Fibroblast of peridontal ligament (primary cell): ENCODE results near the gene CFAP91.
"Not testable (repeated sequence)": the region's sequence is repeated elsewhere in the genome, so short reads cannot be mapped to it uniquely, and the experiment has no call there.

Source experiments
- DNase-seq: peaks from one replicate; pipeline ENCODE4 v3.0.0-alpha.2; 2010; ENCODE audit errors: extremely low read depth

CFAP91 gene

GRCh38 chr3:119677641-119677934 is 25.2 kb upstream of the CFAP91 start:
- no peak for DNase-seq

DNA sequence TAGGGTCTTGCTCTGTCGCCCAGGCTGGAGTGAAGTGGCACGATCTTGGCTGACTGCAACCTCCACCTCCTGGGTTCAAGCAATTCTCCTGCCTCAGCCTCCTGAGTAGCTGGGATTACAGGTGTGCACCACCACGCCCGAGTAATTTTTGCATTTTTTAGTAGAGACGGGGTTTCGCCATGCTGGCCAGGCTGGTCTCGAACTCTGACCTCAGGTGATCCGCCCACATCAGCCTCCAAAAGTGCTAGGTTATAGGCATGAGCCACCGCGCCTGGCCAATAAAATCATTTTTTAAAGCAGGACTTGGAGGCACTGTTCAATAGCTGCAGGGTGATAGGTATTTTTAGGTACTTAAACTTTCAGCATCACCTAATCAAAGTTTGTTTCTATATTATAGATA is 24.6 kb upstream of the CFAP91 start:
- not testable (repeated sequence) for DNase-seq

GRCh38 chr3:119679874-119680273 is 22.9 kb upstream of the CFAP91 start:
- DNase-seq = no peak

- DNase-seq = peak; percentile 79
Measured at GRCh38 chr3:119681279-119681678, 21.5 kb upstream of the CFAP91 start.

- DNase-seq = no peak
Measured at GRCh38 chr3:119683421-119683820, 19.4 kb upstream of the CFAP91 start.

- DNase-seq = peak; percentile 41
Measured at GRCh38 chr3:119690043-119690656, 12.7 kb upstream of the CFAP91 start.

DNA sequence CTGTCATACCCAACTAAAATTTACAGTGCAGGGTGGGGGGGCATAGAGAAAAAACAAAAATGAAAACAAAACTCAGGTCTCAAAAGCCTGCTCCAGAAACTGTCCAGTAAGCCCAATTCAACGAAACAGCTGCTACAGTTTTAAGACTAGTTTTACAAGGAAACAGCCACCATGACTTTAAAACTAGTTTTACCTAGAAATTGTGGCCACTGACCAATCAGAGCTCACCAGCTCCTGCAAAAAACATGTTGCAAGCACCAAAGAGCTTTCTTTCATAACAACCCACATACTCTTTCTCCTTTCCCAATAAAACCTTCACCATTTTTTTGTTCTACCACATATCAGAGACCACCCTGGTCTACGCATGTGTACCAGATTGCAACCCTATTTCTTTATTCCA is 7.3 kb upstream of the CFAP91 start:
- peak; percentile 26 for DNase-seq

DNA sequence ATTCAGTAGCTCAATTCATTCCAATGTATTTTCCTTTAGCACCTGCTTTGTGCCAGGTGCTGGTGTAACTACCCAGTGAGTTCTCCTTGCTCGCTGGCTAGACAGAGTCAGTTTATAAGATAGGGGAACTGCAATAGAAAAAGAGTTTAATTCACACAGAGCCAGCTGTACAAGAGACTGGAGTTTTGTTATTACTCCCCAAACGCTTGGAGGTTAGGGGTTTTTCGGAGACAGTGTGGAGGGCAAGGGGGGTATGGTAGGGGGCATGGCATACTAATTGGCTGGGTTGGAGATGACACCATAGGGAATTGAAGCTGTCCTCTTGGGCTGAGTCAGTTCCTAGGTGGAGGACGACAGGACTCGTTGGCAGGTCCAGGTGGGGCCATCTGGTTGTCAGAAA is 5.4 kb upstream of the CFAP91 start:
- no peak for DNase-seq

DNA sequence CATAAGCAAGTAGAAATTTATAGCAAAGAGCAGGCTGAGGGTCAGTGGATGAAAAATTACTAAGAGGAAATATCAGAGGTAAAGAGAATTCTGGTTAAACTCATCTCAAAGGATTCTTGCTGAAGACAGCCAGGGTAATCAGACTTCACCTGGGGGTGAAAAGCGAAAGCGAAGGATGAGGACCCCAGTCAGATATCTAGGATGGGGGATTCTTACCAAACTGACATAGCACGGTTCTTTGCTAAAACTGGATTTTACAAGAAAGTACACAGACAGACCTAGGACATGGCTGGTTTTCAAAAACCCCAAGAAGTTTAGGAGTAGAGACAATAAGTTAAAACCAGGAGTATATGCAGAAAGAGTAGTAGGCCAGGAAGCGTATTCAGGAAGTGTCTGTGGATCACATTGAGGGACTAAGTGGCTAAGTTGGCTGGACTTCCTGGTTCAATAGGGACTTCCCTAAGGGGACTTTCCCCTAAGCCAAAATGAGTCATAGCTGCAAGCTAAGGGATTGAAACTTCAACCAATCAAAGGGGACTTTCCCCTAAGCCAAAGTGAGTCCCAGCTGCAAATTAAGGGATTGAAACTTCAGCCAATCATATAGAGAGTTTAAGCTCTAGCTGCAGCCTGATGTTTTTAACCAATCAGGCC is 2.4 kb upstream of the CFAP91 start:
- no peak for DNase-seq

GRCh38 chr3:119700920-119701734 is 1.7 kb upstream of the CFAP91 start:
- no peak for DNase-seq

DNA sequence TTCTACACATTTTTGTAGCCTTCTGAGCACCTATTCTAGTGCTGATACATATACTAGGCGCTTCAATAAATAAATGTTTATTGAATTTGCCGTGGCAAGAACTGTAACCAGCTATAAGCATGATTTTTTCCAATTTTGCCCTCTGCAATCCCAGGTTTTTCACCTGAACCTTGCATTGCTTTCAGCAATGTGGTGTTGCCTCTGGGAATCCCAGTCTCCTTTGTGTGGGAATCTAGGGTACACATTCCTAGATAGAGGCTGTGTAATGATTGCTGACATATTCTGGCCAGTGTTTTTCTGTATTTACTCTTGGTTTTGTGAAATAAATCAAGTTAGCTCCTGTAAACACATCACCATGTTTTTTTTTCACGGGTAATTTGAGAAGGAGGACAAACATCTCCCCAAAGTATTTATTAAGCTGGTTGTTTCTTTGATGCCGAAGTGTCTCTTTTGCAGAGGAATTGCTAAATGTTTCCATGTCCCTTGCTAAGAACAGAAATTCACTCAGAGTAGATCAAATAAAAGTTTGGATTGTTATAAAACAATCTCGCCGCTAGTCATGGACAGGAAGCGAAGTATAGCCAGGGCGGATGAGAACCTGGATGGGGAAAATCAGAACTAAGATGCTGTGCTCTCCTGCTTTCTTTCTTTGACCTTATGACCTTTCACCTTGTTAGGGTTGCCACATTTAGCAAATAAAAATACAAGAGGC is 1.2 kb downstream of the CFAP91 start:
- DNase-seq = no peak

DNA sequence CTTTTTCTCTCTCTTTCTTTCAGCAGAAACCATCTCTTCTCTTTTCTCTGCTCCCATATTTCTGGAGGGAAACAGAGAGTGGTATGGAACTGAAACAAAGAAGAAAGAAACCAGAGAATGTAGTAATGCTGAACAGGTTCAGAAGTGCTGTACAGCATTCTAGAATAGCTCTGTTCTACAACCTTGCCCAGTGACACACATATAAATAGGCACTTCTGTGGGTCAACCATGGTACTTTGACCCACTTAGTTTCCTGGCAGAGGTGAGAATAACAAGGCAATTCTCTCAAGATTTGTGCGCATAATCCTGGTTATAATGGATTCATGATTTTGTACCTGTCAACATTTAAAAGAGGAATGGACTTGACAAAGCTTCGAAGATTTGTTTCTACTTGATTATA is 12.3 kb downstream of the CFAP91 start:
- no peak for DNase-seq

DNA sequence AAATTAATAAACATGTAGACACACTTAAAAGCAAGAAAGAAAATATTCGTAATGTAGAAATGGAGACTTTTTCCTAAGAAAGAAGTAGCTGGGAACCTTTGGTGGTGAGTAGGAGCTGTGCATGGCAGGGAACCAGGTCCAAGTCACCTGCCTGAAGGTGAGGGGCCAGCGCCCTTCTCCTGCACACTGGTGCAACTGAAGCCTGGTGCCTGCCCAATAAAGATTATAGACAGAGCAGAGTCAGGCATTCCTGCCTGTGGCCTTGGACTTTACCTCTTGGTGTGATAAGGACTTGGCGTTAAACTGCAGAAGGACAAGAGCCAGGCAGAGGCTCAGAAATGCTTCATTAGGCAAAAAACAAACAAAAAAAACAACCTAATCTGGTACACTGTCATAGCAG is 14.2 kb downstream of the CFAP91 start:
- DNase-seq = no peak

DNA sequence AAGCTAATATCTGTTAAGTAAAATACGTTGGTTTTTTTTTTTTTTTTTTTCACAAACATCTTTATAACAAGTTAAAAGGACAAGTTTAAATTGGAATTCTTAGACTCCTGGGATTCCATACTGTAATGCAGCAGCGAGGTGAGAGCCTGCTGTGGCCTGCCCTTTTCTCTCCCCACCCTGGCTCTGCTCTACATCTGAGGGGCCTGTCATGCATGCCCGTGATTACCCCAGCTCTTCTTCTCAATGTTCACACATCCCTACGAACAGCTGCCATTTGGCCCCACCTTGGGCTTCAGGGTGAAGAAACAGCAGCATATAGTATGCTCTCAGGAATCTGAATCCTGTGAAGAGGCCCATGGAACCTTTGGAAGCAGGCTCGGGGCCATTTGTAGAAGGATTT is 14.7 kb downstream of the CFAP91 start:
- no peak for DNase-seq

DNA sequence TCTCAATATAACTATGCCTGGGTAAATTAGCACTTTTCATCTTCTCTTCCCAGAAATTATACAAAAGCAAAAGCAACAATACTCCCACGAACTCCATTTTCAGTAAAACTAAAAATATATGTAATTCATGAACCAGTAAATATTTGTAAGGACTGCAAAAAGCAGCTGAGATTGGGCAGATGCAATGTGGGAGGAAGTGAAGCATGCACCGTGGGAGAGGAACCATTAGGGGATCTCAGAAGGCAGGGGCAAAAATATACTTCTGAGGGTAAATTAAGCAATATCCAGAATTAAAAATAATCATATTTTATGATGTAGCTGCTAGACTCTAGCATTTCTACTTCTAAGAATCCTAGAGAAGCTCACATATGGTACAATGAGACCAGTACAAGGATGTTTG is 20.2 kb downstream of the CFAP91 start:
- DNase-seq = no peak

DNA sequence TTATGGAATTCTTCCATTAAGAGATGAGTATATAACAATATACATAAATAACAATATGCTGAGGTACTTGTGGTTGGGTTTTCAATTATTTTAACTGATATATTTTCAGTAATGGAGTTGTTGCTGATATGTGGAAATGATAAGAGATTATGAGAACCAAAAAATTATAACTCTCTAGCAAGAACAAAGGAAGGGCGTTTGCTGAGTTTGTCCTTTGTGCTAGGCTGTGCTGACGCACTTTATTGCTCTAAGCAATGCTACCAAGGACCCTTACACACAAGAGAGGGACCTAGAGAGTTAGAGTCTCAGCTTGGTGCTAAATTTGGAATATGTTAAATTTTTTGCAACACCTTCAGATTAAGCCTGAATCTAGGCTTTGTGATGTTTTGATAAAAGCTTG is 24.1 kb downstream of the CFAP91 start:
- no peak for DNase-seq

DNA sequence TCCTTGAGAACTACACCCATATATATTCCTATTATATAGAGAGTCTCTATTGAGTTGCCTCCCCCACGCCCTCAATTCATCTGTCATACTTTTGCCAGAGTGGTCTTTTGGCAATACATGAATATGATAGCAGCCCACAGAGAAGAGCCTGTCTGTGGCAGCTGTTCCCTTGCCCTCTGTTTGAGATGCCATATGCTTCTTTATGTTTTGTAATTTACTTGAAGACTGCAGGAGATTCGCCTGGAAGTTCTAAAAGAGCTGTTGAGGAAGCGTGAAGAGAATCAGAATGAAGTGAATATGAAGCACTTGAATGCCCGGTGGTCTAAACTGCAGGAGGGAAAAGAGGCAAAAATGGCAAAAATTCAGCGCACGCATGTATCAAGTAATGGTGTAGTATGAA is 27.2 kb downstream of the CFAP91 start:
- no peak for DNase-seq

DNA sequence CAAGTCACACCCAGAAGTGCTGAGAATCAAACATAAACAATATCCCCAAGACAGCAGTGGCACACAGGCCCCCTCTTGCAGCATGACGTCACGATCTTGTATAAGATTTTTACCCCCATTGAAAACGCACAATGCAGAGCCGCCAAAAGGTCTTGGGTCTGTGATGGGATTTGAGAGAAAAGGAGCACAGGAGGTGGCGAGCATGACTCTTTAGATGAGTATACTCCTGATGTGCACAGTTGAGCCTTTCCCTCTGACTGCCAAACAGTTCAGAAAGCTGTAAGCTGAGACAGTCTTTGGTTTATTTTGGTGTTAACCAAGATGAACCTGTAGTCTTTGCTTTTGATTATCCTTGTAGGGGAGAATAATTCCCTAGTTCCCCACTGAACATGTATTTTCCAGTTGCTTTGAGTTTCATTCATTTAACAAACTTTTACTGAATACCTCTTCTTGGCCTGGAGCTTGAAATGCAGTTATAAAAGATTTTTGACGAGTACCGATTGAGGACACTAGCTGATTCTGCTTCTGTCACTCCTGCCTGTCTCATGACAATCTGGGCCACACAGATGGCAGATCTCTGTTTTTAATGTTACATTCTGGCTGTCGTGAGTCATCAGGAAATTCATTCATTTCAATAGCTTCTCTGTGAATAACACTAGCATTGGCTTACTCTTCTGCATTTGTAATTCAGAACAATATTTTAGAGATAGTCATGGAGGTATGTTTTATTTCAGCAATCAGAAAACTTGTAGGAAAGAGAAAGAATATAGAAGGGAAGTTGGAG is 28.9 kb downstream of the CFAP91 start:
- peak; percentile 31 for DNase-seq

DNA sequence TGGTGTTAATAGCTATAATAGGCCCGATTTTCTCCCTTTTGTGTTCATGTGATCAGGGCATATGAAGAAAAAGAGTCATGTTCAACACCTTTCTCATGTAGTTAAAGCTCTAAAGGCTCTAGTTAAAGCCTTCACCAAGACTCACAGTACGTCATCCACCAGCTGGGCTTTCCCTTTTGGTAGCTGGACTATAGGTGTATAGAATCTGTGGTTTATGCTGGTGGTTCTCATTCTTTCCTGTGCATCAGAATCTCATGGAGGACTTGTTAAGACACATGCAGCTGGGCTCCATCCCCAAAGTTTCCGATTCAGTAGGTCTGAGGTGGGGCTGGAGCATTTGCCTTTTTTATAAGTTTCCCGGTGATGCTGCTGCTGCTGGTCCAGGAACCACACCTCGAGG is 31.0 kb downstream of the CFAP91 start:
- DNase-seq = no peak

DNA sequence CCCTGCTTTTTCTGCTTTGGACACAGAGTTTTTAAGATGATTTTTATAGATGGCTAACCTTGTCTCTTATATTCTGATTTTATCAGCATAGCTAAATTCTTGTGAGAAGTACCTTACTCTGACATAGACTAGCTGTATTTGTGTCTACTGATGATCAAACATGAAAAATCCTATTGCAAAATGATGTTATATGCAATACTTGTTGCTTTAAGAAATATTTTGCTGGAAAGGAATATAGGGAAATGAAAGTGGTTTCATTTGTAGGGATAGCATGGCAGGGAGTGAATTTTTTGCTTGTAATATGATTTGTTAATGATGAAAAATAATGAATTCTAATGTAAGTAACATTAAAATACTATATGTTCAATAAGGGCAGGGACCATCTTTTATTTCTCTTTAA is 35.9 kb downstream of the CFAP91 start:
- no peak for DNase-seq

DNA sequence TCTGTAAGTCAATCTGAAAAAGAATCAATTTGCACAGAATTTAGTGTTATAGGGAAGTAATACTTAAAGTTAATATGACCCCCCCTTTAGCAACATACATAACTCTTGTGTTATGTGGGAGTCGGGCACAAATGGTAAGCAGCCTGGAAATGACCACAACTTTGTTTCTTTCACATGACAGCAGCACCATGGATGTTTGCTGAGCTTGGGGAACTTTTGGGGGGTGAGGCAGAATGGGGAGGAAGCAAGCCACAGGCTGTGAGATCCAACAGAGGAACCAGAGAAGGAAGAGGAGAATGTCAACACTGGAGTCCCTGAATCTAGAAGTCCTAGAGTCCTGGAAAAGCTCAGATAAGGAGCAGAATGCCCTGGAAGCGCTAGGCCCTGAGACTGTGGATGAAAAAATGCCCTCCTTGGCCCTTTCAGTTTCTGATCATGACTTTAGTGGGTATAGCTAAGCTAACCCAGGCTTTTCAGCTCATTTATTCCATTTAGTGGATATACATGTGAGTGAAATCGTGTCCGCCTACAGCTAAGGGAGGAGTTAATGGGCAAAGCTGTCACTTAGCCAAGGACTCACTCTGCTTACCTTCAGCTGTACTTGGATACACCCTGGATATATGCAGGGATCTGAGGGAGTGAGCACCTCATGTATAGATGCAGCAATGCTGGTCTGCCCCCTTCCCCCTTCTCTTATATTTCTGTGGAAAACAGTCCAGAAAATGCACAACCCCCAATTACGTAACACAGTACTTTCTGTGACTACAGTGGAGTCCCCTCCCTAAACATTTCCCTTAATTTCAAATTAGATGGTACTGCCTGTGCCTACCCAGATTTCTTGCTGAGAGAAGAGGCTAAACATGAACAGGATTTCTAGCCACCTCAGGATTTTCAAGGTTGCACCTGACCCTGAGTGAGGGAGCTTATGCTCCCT is 39.1 kb downstream of the CFAP91 start:
- DNase-seq = no peak
